Panc1 (cell line): ENCODE results near the gene CHST12.

ENCODE experiments used
- POLR2AphosphoS5 ChIP-seq: IDR thresholded peaks from 2 replicates; pipeline ENCODE4 v1.6.1; 2012; ENCODE audit warnings: mild to moderate bottlenecking, low read depth, low read length, moderate library complexity
- REST ChIP-seq, 2 experiments: IDR thresholded peaks; 2 replicates each; pipeline ENCODE4 v1.6.1; 2011 to 2012; ENCODE audit warnings: low read depth in 2 of 2, control low read depth in 1 of 2, low read length in 1 of 2, mild to moderate bottlenecking in 1 of 2, moderate library complexity in 1 of 2; ENCODE audit not compliant: insufficient read depth in 1 of 2
- SIN3A ChIP-seq: IDR thresholded peaks from 2 replicates; pipeline ENCODE4 v1.6.1; 2012; ENCODE audit warnings: low read depth, mild to moderate bottlenecking, low read length, moderate library complexity, borderline replicate concordance; ENCODE audit not compliant: insufficient read depth
- TF ChIP-seq, protein P1 (sequence below): fragments of 450-650 bp; IDR thresholded peaks from 2 replicates; pipeline ENCODE4 v1.5.1; 2017; ENCODE audit warnings: mild to moderate bottlenecking

DNA sequence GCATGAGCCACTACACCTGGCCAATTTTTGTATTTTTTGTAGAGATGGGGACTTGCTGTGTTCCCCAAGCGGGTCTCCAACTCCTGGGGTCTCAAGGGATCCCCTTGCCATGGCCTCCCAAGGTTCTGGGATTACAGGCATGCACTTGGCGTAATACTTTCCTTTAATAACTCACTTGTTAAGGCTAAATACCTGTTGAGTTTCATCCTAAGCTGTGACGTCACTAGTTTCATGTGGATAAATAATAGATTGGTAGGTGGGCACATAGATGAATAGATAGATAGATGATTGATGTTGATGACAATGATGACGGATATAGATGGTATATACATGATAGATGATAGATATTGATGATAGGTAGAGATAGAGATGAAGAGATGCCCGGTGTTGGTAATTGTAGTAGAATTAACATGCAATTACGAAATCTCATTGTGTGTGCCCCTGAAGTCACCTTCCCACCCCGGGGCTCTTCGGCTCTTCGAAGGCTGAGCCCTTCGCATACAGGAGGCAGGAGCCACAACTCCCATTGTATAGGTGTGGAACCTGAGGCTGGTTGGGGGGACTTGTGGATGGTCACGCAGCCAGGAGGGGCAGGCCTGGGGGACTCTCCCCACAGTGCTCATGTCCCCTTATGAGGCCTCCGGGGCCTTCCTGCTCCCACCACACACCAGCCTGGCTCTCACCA lies 70.2 kb downstream of the CHST12 start:
- no peak for TF ChIP-seq POLR2AphosphoS5
- TF ChIP-seq, protein P1, sequence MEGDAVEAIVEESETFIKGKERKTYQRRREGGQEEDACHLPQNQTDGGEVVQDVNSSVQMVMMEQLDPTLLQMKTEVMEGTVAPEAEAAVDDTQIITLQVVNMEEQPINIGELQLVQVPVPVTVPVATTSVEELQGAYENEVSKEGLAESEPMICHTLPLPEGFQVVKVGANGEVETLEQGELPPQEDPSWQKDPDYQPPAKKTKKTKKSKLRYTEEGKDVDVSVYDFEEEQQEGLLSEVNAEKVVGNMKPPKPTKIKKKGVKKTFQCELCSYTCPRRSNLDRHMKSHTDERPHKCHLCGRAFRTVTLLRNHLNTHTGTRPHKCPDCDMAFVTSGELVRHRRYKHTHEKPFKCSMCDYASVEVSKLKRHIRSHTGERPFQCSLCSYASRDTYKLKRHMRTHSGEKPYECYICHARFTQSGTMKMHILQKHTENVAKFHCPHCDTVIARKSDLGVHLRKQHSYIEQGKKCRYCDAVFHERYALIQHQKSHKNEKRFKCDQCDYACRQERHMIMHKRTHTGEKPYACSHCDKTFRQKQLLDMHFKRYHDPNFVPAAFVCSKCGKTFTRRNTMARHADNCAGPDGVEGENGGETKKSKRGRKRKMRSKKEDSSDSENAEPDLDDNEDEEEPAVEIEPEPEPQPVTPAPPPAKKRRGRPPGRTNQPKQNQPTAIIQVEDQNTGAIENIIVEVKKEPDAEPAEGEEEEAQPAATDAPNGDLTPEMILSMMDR, result no peak
- no peak for TF ChIP-seq REST (IDR thresholded peaks at IDR 0.05; ENCODE audit: insufficient read depth in 1 of 2, low read depth in 2 of 2, low read length in 1 of 2)
- TF ChIP-seq SIN3A, result no peak
